ENCODE measurements around the gene RARRES1.

- TF ChIP-seq, protein P1, sequence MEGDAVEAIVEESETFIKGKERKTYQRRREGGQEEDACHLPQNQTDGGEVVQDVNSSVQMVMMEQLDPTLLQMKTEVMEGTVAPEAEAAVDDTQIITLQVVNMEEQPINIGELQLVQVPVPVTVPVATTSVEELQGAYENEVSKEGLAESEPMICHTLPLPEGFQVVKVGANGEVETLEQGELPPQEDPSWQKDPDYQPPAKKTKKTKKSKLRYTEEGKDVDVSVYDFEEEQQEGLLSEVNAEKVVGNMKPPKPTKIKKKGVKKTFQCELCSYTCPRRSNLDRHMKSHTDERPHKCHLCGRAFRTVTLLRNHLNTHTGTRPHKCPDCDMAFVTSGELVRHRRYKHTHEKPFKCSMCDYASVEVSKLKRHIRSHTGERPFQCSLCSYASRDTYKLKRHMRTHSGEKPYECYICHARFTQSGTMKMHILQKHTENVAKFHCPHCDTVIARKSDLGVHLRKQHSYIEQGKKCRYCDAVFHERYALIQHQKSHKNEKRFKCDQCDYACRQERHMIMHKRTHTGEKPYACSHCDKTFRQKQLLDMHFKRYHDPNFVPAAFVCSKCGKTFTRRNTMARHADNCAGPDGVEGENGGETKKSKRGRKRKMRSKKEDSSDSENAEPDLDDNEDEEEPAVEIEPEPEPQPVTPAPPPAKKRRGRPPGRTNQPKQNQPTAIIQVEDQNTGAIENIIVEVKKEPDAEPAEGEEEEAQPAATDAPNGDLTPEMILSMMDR (IDR thresholded peaks at IDR 0.05; ENCODE audit: poor library complexity), result no peak
- no peak for TF ChIP-seq EZH2 (IDR thresholded peaks at IDR 0.05; ENCODE audit: borderline replicate concordance)
Observed at GRCh38 chr3:158735296-158736033, 3.2 kb upstream of the RARRES1 start.

Measured in hepatocyte (in vitro differentiated cells).